CD4-positive, alpha-beta T cell treated with Interleukin-4 for 1 hour (primary cell): ENCODE results near the gene KLF18.
"Not testable (repeated sequence)": the region's sequence is repeated elsewhere in the genome, so short reads cannot be mapped to it uniquely, and the experiment has no call there.

Experiments used
- DNase-seq, 2 donors: peaks; one replicate each; pipeline ENCODE4 v3.0.0-alpha.2; 2020 to 2022

KLF18 gene

GRCh38 chr1:44119525-44119924 is 21.9 kb downstream of the KLF18 start:
- no peak for DNase-seq

DNA sequence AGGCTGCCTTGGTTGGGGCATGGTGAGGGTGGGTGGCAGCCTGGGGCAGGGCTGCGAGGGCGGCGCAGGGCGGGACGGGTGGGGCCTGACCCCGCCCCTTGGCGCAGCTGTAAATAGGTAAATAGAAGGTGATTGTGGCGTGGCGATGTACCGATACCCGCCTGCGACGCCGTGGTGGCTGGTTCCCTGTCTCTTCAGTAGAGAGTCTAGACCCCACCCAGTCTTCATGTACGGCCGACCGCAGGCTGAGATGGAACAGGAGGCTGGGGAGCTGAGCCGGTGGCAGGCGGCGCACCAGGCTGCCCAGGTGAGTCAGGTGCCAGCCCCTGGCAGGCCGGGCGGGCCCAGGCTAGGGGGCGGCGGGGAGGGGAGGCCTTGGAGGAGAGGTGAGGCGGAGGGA is 22.7 kb downstream of the KLF18 start, which contains the start of gene KLF17:
Gene KLF17 (plus strand): TSS at position 140 of the 400 bp plus-strand sequence. CDS start 87 bp downstream, at position 227.
- DNase-seq = no peak

DNA sequence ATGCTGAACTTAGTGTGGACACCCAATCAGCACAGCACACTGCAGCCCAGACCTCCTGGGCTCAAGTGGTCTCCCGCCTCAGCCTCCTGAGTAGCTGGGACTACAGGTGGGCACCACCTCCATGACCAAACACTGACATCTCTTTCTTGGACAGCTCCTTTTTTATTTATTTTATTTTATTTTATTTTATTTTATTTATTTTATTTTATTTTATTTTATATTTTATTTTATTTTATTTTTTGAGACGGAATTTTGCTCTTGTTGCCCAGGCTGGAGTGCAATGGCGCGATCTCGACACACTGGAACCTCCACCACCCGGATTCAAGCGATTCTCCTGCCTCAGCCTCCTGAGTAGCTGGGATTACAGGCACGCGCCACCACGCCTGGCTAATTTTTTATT is 24.2 kb downstream of the KLF18 start:
- DNase-seq = not testable (repeated sequence)

GRCh38 chr1:44114098-44114497 is 27.3 kb downstream of the KLF18 start:
- no peak for DNase-seq

- no peak for DNase-seq
Observed at GRCh38 chr1:44113095-44113609, 28.3 kb downstream of the KLF18 start.

DNA sequence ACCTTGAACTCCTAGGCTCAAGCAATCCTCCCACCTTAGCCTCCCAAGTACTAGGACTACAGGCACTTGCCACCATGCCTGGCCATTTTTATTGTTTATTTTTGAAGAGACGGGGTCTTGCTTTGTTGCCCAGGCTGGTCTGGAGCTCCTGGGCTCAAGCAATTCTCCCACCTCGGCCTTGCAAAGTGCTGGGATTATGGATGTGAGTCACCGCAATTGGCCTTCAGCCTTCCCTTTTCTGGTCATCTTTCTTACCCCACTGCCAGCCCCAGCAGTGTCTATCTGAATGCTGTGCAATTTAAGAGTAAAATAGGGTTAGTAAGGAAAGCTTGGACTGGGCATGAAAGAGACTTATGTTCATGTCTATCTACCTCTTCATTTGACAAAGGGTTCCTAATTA is 28.9 kb downstream of the KLF18 start:
- no peak for DNase-seq

DNA sequence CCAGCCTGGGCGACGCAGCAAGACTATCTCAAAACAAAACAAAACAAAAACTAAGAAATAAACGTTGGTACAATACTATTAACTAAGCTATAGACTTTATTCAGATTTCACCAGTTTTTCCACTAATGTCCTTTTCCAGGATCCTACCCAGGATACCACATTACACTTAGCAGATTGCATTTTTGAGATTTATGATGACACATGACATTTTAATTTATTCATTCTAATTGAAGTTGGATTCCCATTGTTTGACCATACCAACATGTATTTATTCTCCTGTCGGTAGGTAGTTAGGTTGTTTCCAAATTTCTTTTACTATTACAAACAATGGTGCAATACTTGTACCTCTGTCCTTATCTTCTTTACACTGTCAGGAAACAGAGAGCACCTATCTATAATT is 29.6 kb downstream of the KLF18 start:
- no peak for DNase-seq

DNA sequence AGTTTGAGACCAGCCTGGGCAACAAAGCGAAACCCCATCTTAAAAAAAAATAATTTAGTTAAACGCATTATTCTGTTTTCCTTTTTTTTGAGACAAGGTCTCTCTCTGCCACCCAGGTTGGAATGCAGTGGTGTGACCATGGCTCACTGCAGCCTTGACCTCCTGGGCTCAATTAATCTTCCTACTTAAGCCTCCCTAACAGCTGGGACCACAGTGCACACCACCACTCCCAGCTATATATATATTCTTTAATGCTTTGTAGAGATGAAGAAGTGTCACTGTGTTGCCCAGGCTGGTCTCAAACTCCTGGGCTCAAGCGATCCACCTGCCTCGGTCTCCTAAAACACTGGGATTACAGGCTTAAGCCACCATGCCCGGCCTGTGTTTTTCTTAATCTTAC is 30.5 kb downstream of the KLF18 start:
- no peak for DNase-seq

- DNase-seq = no peak
Observed at GRCh38 chr1:44108971-44109370, 32.5 kb downstream of the KLF18 start.

DNA sequence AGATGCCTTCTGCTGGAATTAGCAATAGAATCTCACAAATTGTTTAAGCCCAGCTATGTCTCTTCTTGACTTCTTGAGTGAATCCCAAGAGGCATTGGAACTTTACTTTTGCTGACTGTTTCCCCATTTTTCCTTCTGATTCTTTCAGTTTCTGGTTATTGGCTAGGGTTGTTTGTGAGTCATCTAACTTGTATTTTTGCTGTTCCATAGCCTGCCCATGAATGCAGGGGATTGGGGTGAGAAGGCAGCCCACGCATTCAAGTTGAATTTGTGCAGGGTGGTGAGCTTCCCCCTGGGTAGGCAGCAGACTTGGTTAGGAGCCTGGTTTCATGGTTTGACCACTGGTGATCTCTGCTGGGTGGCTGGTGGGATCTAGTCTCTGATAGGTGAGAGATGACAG is 33.2 kb downstream of the KLF18 start:
- no peak for DNase-seq

DNA sequence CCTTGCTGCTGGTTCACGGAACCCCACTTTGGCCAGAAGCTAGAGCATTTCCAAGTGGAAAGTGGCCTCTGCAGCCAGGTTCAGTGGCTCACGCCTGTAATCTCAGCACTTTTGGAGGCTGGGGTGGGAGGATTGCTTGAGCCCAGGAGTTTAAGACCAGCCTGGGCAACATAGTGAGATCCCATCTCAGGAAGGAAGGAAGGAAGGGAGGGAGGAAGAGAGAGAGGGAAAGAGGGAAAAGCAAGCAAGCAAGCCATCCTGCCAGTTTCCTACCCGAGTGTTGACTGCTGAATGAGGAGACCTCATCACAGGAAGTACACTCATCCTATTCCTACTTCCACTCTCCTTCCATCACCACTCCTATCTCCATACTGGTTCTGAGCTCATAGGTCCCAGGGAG is 35.6 kb downstream of the KLF18 start:
- no peak for DNase-seq

GRCh38 chr1:44103270-44104131 is 37.9 kb downstream of the KLF18 start:
- DNase-seq = no peak

- no peak for DNase-seq
Observed at GRCh38 chr1:44101328-44101727, 40.1 kb downstream of the KLF18 start.

- DNase-seq = no peak
Observed at GRCh38 chr1:44100183-44100868, 41.1 kb downstream of the KLF18 start.

DNA sequence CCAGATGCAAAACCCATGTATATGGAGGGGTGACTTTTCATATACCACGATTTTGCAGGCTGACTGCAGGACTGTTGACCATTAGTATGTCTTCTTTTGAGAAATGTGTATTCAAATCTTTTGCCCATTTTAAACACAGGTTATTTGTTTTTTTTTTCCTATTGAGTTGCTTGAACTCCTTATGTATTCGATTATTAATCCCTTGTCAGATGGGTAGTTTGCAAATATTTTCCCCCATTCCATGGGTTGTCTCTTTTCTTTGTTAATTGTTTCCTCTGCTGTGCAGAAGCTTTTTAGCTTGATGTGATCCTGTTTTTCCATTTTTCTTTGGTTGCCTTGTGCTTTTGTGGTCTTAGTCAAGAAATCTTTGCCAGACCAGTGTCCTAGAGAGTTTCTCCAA is 47.4 kb downstream of the KLF18 start:
- DNase-seq = no peak

DNA sequence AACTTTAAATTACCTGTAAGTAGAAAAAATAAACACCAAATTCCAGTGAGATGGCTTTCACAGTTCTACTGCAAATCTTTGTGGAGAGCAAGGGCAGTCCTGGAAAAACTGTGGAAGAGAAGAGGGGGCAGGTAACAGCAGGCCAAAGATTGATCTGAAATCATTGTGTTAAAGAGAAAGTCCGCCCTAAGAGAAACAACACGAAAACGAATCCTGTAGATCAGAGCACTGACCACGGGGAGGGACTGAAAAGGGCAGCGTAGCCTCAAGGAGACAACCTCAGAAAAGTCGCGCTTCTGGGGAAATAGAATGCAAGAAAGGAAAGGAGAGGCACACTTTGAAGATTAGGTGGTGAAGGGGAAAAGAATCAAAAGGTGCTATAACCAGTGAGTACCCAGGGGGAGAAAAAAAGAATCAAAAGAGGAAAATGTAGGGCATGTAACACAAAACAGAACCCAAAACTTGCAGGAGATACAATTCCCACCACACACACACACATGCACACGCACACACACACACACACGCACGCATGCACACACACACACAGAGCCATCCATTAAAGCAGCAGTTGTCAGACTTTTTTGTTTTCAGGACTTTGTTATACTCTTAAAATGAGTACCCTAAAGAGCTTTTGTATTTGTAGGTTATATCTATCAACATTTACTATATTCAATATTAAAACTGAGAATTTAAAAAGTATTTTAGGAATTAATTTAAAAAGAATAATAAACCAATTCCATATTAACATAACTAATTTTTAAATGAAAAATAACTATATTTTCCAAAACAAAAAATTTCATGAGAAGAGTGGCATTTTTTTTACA is 50.8 kb downstream of the KLF18 start:
- DNase-seq = no peak

- DNase-seq = no peak
Observed at GRCh38 chr1:44089371-44090048, 51.9 kb downstream of the KLF18 start.
